Measurements from ENCODE around the gene GJB6.

GJB6 gene

DNA sequence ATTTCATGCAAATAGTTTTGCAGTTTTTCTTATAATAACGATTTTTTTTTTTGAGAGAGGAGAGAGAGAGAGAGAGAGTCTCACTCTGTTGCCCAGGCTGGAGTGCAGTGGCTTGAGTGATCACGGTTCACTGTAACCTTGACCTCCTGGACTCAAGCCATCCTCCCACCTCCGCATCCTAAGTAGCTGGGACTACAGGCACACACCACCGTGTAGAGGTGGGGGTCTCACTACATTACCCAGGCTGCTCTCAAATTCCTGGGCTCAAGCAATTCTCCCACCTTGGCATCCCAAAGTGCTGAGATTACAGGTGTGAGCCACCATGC is 26.8 kb upstream of the GJB6 start:
- TF ChIP-seq CTCF (conservative IDR thresholded peaks at IDR 0.05; ENCODE audit: low read depth, low read length): no peak
- Histone ChIP-seq H3K9ac (no peak overlapping the region), H2AFZ (ENCODE audit: low read depth) (no peak overlapping the region), H4K20me1 (ENCODE audit: insufficient read depth) (no peaks in the 10 kb centered on the region), H3K4me3 (IDR thresholded peaks at IDR 0.05; ENCODE audit: insufficient read depth, low read depth, low read length) (no peak overlapping the region), H3K79me2 (ENCODE audit: insufficient read depth, low read depth) (no peaks in the 10 kb centered on the region), H3K4me2 (no peak overlapping the region), H3K27me3 (ENCODE audit: insufficient read depth, low read depth) (no peaks in the 10 kb centered on the region), H3K27ac (no peak overlapping the region), H3K4me1 (ENCODE audit: low read depth, poor library complexity, severe bottlenecking) (no peaks in the 10 kb centered on the region), H3K36me3 (ENCODE audit: insufficient read depth) (no peaks in the 10 kb centered on the region)

DNA sequence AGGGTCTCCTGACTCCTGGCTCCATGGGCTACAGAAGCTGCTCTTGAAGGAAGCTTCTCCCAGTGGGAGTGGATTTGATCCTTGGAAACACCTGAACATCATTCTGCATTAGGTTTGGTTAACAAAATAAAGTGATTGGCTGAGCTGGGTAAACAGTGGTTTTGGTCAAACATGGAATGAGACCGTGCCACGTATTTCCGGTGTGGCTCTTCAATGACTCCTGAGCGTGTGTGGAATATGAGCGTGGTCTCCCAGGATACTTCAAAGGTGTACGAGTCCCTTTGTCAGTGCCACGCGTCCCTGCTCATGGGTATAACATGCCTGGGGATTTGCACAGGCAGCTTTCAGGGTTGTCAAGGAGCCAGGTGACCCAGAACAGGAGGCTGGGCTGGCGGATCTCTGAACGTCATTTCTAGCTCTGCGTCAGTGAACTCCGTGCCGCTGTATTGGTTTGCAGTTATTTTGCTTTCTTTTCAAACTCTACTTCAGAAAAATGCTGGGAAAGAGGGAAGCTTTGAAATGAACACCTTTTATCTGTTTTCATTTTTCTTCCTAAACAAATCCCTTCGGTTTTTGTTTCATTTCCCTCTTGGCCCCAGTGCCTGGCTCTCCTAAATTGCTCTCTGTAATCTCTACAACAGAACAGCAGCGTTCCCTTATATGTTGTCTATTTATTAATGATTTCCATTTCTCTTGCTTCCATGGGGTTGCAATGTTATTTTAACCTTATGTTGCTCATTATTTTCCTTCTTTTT is 26.3 kb upstream of the GJB6 start:
- Histone ChIP-seq H2AFZ (ENCODE audit: low read depth) (no peak overlapping the region), H3K36me3 (ENCODE audit: insufficient read depth) (no peaks in the 10 kb centered on the region), H3K9ac (no peak overlapping the region), H4K20me1 (ENCODE audit: insufficient read depth) (no peaks in the 10 kb centered on the region), H3K4me3 (IDR thresholded peaks at IDR 0.05; ENCODE audit: insufficient read depth, low read depth, low read length) (no peak overlapping the region), H3K27me3 (ENCODE audit: insufficient read depth, low read depth) (no peaks in the 10 kb centered on the region), H3K4me2 (no peak overlapping the region), H3K27ac (no peak overlapping the region), H3K79me2 (ENCODE audit: insufficient read depth, low read depth) (no peaks in the 10 kb centered on the region), H3K4me1 (ENCODE audit: low read depth, poor library complexity, severe bottlenecking) (no peaks in the 10 kb centered on the region)
- TF ChIP-seq CTCF (conservative IDR thresholded peaks at IDR 0.05; ENCODE audit: low read depth, low read length): no peak

- no peak overlapping the region for H3K27ac ChIP-seq
- H3K4me3 ChIP-seq (IDR thresholded peaks at IDR 0.05; ENCODE audit: insufficient read depth, low read depth, low read length): no peak overlapping the region
- no peak overlapping the region for H3K4me2 ChIP-seq
- H3K27me3 ChIP-seq (ENCODE audit: insufficient read depth, low read depth): no peaks in the 10 kb centered on the region
- H4K20me1 ChIP-seq (ENCODE audit: insufficient read depth): no peaks in the 10 kb centered on the region
- H3K79me2 ChIP-seq (ENCODE audit: insufficient read depth, low read depth): no peaks in the 10 kb centered on the region
- H3K4me1 ChIP-seq (ENCODE audit: low read depth, poor library complexity, severe bottlenecking): no peaks in the 10 kb centered on the region
- H3K36me3 ChIP-seq (ENCODE audit: insufficient read depth): no peaks in the 10 kb centered on the region
- TF ChIP-seq CTCF (conservative IDR thresholded peaks at IDR 0.05; ENCODE audit: low read depth, low read length): no peak
- H3K9ac ChIP-seq: no peak overlapping the region
- no peak overlapping the region for H2AFZ ChIP-seq (ENCODE audit: low read depth)
Measured at GRCh38 chr13:20254076-20254475, 22.0 kb upstream of the GJB6 start.

DNA sequence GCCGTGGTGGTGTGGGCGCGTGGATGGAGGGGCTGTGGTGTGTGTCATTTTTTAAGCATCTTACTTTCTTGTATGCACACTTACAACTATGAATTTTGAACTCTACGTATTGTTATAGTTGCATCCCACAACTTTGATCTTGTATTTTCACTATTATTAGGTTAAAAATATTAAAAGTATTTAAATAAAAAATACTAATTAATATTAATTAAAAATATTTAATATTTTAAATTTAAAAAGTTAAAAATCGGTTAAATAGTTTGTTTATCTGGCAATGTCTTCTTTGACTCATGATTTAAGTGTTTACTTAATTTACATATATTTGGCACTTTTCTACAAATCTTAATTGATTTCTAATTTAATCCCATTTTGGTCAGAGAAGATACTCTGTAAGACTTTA is 17.8 kb upstream of the GJB6 start:
- Histone ChIP-seq H3K9ac (no peak overlapping the region), H3K4me1 (ENCODE audit: low read depth, poor library complexity, severe bottlenecking) (no peaks in the 10 kb centered on the region), H3K36me3 (ENCODE audit: insufficient read depth) (no peaks in the 10 kb centered on the region), H3K4me3 (IDR thresholded peaks at IDR 0.05; ENCODE audit: insufficient read depth, low read depth, low read length) (no peak overlapping the region), H3K79me2 (ENCODE audit: insufficient read depth, low read depth) (no peaks in the 10 kb centered on the region), H3K27me3 (ENCODE audit: insufficient read depth, low read depth) (no peaks in the 10 kb centered on the region), H3K27ac (no peak overlapping the region), H2AFZ (ENCODE audit: low read depth) (no peak overlapping the region), H3K4me2 (no peak overlapping the region), H4K20me1 (ENCODE audit: insufficient read depth) (no peaks in the 10 kb centered on the region)
- no peak for TF ChIP-seq CTCF (conservative IDR thresholded peaks at IDR 0.05; ENCODE audit: low read depth, low read length)

All from KMS-11 (cell line).